LNCAP (cell line): ENCODE data around the gene RAB17.

Experiments used
- TF ChIP-seq, protein P1 (sequence below): fragments of 450-650 bp; IDR thresholded peaks from 2 replicates; pipeline ENCODE4 v1.5.1; 2017; ENCODE audit warnings: mild to moderate bottlenecking

RAB17 gene

DNA sequence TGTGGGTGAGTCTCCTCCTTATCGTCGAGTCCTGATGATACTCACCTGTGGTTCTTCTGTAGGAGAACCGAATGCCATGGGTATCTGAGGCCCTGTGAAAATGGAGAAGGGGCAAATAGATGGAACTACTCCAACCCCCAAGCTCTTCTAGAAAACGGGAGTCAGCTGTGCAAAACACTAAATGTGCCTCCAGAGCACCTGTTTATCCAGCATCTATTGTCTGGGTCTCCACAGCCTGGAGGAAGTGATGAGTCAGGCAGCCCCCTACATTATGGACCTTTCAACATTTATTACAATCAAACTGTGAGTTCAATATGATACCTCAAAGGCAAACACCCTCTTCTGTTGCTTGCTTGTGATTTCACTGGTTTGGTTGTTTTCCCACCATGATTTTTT is 27.1 kb upstream of the RAB17 start:
- TF ChIP-seq, protein P1, sequence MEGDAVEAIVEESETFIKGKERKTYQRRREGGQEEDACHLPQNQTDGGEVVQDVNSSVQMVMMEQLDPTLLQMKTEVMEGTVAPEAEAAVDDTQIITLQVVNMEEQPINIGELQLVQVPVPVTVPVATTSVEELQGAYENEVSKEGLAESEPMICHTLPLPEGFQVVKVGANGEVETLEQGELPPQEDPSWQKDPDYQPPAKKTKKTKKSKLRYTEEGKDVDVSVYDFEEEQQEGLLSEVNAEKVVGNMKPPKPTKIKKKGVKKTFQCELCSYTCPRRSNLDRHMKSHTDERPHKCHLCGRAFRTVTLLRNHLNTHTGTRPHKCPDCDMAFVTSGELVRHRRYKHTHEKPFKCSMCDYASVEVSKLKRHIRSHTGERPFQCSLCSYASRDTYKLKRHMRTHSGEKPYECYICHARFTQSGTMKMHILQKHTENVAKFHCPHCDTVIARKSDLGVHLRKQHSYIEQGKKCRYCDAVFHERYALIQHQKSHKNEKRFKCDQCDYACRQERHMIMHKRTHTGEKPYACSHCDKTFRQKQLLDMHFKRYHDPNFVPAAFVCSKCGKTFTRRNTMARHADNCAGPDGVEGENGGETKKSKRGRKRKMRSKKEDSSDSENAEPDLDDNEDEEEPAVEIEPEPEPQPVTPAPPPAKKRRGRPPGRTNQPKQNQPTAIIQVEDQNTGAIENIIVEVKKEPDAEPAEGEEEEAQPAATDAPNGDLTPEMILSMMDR, result no peak

DNA sequence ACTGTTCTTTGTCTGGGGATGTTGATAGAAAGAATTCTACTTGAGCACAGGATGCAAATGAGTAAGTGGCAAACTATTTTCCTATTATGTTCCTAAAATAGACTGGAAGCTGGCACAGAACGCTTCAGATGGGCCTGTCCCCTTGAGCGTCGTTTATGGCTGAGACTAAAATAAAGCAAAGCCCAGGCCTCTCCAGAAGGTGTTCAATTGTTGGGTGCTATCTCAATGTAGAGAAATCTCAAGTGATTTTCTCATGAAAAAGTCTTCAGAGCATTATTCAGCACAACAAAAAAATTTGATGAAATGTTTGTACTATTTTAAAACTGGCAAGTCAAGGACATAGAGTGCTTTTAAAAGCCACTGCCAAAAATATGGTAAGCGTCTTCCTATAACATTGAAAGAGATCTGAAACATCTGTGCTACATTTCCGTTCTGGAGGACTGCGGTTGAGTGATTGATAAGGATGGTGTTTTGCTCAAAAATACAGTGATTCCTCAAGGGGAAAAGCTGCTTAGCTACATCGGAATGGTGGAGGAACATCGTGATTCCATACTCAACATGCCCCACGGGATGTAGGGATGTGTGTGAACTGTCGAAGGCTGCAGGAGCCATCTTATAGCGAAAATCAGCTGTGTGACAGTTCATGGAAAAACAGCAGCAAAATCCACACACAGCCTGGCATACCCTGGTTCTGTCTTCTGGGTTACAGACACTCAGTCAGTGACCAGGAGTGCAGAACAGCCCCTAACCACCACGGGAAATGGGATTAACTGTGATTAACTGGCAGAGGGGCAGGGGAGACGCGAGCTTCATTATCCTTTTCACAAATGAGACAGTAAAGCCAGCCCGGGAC is 26.4 kb upstream of the RAB17 start:
- TF ChIP-seq, protein P1, result no peak

DNA sequence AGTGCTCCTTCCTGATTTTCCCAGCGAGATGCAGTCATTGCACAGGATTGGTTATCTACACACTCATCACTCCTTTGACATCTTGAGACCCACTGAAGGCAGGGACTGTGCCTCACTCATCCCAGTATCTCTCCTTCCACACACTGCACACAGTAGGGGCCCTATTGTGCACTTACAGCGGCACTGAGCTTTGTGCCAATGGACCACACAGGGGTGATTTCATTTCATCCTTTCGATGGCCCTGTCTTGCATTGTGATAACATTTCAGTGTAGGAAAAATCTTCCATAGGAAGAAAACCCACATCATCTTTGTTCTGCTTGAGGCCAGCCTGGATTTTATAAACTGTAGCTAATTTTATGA is 25.8 kb upstream of the RAB17 start:
- TF ChIP-seq, protein P1, result no peak

DNA sequence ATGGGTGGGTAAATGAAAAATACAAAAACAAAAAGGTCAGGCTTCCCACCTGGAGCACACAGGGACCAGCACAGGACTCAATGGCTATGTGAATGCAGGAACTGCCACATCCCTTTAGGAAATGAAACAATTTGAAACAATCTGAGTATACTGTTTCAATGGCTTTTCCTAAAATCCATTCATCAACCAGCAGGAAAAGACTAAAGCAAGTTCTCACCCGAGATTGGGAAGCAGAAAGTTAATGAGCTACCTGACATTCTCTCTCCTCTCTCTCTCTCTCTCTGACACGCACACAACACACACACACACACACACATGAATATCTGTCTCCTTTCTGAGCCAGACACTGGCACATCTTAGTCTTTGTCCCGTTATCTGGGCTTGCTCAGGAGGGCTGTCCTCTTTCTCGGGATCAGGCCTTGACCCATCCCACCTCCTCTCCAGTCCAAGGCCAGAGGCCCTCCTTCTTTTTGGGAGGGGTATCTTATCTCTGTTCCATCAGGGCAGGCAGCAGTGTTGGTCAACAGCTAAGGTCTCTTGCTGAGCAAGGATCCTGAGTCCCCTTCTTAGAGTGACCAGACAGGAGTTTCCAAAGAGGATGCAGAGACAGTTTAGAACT is 25.2 kb upstream of the RAB17 start:
- TF ChIP-seq, protein P1, result no peak

DNA sequence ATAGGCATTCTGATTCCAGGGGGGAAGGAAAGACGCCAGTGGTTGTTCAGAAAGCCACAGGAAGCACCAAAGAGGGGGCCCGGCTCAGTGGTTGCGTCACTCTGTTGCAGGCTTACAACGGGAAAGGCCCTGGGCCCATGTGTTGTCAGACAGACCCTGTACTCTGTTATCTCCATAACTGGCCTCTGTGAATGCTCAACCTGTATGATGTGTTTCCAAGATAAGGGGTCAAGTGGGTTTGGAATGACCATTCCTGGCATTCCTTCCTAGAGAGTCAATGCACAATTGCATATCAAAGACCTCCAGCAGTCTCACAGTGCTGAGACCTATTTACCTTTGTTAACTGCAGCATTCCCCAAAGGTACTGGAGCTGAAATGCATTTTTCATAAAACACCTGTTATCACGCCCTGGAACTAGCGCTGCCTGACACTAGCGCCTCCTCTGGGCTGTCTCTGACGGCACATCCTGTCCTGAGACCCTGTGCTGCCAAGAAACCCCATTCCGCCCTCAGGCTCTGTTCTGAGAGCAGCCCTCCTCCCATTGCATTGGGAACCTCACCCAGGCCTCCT is 23.7 kb upstream of the RAB17 start:
- TF ChIP-seq, protein P1, result no peak

DNA sequence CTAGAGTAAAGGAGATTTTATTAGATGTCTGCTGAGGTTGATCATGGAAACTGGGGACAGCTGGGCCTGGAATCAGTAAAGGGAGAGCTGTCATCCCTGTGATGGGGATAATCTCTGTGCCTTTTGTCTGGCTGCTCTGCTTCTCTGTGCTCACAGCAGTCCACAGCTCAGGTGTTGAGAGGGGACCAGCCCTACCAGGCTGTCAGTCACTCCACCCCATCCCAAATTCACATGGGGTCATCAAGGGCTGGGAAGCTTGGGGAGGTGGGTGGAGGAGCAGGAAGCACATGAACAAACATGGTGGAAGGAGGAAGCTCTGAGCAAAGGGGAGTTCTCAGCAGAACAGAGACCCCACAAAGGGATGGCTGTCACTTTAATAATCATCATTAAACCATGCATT is 23.1 kb upstream of the RAB17 start:
- TF ChIP-seq, protein P1, result no peak

DNA sequence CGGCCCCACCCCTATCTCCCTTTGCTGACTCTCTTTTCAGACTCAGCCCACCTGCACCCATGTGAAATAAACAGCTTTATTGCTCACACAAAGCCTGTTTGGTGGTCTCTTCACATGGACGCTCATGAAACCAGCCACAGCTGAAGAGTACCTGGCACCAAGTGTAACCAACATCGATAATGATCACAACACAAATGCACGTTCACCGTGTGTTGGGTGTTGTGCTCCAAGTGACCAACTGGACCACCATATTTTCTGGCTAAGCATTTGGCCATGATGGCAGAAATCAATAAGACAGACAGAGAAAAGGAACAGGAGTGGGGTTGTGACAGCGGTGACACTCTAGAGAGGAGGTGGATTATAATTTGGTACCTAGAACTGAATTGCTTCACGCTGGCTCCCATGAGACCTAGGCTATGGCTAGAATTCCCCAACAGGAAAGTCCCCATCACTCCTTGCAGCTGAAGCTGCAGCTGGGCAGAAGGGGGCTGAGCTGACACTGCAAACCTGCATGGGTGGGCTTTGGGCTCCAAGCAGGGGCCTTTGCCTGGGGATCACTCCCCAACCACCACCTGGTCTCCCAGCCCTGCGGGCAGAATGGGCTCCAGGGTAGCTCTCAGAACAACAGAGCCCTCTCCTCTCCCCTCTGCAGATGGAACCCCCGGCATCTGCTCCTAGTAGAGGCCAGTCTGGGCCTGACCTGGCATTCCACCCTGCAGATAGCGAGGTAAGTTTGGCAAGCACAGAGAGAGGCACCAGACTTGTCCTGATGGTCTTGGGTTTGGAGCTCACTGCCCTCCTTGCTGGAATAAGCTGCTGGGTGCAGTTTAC is 22.2 kb upstream of the RAB17 start:
- TF ChIP-seq, protein P1, result no peak
